K562 (cell line): Measurements from ENCODE around the gene IFNB1.

ENCODE experiments used
- CBX5 ChIP-seq: IDR thresholded peaks from 2 replicates; pipeline ENCODE4 v1.6.1; 2014; ENCODE audit warnings: low read depth, borderline replicate concordance
- JUND ChIP-seq, 2 experiments: IDR thresholded peaks; 2 replicates in 1 of 2; 3 replicates in 1 of 2; pipeline ENCODE4 v1.6.1; 2011; ENCODE audit warnings: borderline replicate concordance in 2 of 2, low read depth in 2 of 2, low read length in 2 of 2, improper control_type of control experiment in 1 of 2, missing biosample characterization in 1 of 2, missing genetic modification characterization in 1 of 2, missing genetic modification reagents in 1 of 2
- MAZ ChIP-seq, 2 experiments: fragments of 450-650 bp in 1 of 2; sonication (generic) in 1 of 2; formaldehyde crosslinking; IDR thresholded peaks in 1 of 2; conservative IDR thresholded peaks in 1 of 2; 2 replicates each; pipeline versions ENCODE4 v1.4.0 to v1.5.0; 2020; ENCODE audit warnings: mild to moderate bottlenecking in 1 of 2, missing genetic modification reagents in 1 of 2
- TARDBP ChIP-seq: fragments of 450-650 bp; IDR thresholded peaks from 2 replicates; pipeline ENCODE4 v1.6.1; 2016

DNA sequence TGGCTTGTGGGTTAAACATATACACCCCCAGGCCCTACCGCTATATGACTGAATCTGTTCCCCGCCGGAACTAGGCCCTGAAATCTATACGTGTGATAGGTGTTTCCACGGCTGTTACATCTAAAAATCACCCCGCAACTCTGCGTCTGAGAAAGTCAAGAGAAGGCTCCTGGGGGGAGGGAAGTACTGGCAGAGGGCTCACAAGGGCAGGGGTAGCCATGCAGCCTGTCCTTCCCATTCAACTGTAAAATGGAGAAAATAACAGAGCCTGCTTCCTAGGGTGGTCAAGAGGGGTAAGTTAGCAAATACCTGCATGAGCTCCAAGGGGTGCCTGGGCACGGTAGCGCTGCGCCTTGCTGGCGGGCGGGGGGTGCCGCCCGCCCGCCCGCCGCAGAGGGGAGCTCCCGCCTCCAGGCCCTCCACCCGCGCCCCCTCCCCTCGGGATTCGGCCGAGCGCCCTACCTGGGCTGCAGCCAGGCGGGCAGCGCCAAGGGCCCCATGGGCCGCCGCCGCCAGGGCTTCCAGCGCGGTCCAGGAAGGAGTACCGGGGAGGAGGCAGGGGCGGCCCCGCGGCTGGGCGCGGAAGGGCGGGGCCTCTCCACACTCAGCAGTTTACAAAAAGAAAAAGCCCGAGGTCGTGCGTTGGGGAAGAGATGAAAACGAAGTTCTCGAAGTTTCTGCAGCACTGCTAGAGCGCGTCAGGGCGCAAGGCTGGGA is 46.5 kb downstream of the IFNB1 start, which contains the start of gene HACD4:
- TF ChIP-seq MAZ (CRISPR knock-in tag; conservative IDR thresholded peaks at IDR 0.05 in 1 of 2, IDR thresholded peaks at IDR 0.05 in 1 of 2) (no peak), CBX5 (no peak), TARDBP (no peak), JUND (IDR thresholded peaks at IDR 0.05; ENCODE audit: borderline replicate concordance, low read depth, low read length) (no peak), JUND (tag; IDR thresholded peaks at IDR 0.05; ENCODE audit: borderline replicate concordance, low read depth, low read length) (no peak)
